Measurements from ENCODE around the gene PTPRF. TPM values are rescaled to one million over a fixed set of nuclear protein-coding genes. Genes with fewer than 3 reads are reported as not detected.

Gene PTPRF
- total and polyA plus RNA-seq, 8 donors: 123 to 279 (median 195) TPM

DNA sequence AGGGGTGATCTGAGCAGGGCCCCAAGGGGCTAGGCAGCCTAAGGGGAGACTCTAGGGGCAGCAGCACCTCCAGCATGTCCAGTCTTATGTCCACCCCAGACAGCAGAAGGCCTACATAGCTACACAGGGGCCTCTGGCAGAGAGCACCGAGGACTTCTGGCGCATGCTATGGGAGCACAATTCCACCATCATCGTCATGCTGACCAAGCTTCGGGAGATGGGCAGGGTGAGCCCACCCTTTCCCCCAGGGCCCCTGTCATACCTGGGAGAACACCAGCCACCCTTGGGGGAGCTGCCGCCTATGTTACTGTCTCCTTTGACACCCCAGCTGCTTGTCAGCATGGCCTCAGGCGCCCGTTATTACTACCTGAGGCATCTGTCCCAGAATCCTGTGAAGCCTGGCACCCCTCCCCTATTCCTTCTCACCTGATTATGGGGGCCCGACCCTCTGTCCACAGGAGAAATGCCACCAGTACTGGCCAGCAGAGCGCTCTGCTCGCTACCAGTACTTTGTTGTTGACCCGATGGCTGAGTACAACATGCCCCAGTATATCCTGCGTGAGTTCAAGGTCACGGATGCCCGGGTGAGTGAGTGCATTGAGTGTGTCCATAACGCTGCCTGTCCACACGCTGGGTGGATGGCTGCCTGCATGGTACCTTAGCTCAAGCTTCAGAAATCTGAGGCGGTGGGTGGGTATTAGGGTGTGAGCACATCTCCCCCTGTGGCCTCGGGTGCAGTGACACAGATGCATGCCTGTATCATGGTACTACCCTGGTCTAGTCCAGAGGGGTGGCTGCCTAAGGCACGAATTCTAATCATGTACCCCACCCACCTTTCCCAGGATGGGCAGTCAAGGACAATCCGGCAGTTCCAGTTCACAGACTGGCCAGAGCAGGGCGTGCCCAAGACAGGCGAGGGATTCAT, 89.6 kb downstream of the PTPRF start:
- H3K4me1 ChIP-seq: no peaks in the 10 kb centered on the region
- intact Hi-C loops (cut with DNase I): no loop called here
- TF ChIP-seq, protein P1, sequence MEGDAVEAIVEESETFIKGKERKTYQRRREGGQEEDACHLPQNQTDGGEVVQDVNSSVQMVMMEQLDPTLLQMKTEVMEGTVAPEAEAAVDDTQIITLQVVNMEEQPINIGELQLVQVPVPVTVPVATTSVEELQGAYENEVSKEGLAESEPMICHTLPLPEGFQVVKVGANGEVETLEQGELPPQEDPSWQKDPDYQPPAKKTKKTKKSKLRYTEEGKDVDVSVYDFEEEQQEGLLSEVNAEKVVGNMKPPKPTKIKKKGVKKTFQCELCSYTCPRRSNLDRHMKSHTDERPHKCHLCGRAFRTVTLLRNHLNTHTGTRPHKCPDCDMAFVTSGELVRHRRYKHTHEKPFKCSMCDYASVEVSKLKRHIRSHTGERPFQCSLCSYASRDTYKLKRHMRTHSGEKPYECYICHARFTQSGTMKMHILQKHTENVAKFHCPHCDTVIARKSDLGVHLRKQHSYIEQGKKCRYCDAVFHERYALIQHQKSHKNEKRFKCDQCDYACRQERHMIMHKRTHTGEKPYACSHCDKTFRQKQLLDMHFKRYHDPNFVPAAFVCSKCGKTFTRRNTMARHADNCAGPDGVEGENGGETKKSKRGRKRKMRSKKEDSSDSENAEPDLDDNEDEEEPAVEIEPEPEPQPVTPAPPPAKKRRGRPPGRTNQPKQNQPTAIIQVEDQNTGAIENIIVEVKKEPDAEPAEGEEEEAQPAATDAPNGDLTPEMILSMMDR (IDR thresholded peaks at IDR 0.05): no peak
- H3K27ac ChIP-seq: no peak overlapping the region
- peak in 1 of 4 donors; percentile 23 for DNase-seq
- no peak for ATAC-seq
- H3K36me3 ChIP-seq: peaks cover 0 to 52% of the 10 kb centered on the region in 2 donors
- H3K9me3 ChIP-seq: no peaks in the 10 kb centered on the region
- H3K27me3 ChIP-seq: no peaks in the 10 kb centered on the region
- no peak overlapping the region for H3K4me3 ChIP-seq

DNA sequence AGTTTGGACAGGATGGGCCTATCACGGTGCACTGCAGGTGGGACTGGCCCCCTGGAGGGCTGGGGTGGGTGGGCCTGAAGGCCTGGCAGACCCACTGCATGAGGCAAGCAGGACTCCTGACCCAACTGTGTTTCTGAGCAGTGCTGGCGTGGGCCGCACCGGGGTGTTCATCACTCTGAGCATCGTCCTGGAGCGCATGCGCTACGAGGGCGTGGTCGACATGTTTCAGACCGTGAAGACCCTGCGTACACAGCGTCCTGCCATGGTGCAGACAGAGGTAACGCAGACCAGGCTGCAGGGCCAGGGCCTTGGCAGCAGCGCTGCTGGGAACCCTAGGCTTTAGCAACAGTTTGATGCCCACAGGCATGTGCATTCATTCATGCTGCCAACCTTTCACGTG, 90.3 kb downstream of the PTPRF start:
- ATAC-seq (no peak), DNase-seq (no peak)
- H3K4me1 ChIP-seq: no peaks in the 10 kb centered on the region
- no peak overlapping the region for H3K4me3 ChIP-seq
- no peaks in the 10 kb centered on the region for H3K9me3 ChIP-seq
- no peak overlapping the region for H3K27ac ChIP-seq
- TF ChIP-seq, protein P1 (IDR thresholded peaks at IDR 0.05): no peak
- H3K27me3 ChIP-seq: no peaks in the 10 kb centered on the region
- intact Hi-C loops (cut with DNase I): no loop called here
- peaks cover 0 to 52% of the 10 kb centered on the region in 2 donors for H3K36me3 ChIP-seq

DNA sequence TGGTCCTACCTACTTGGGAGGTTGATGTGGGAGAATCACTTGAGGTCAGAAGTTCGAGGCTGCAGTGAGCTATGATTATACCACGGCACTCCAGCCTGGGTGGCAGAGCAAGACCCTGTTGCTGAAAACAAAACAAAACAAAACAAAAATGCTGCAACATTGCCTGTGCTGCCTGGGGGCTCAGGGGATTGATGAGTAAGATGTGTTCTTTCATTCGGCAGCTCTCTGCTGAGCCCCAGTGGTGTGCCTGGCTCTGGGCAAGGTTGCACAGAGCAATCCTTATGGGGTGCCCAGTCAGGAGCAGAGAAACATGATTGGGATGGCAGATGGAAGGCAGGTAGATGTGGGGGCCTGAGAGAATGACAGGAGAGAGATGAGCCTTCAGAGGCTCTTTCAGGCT, 90.7 kb downstream of the PTPRF start:
- Histone ChIP-seq H3K4me3 (no peak overlapping the region), H3K9me3 (no peaks in the 10 kb centered on the region), H3K27me3 (no peaks in the 10 kb centered on the region), H3K4me1 (no peaks in the 10 kb centered on the region), H3K27ac (no peak overlapping the region), H3K36me3 (peaks cover 0 to 52% of the 10 kb centered on the region in 2 donors)
- TF ChIP-seq, protein P1 (IDR thresholded peaks at IDR 0.05): no peak
- intact Hi-C loops (cut with DNase I): no loop called here
- ATAC-seq (no peak), DNase-seq (no peak)

DNA sequence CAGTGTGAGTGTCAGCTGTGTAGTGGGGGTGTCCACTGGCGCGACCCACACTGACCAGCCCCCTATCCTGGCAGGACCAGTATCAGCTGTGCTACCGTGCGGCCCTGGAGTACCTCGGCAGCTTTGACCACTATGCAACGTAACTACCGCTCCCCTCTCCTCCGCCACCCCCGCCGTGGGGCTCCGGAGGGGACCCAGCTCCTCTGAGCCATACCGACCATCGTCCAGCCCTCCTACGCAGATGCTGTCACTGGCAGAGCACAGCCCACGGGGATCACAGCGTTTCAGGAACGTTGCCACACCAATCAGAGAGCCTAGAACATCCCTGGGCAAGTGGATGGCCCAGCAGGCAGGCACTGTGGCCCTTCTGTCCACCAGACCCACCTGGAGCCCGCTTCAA, 91.2 kb downstream of the PTPRF start:
- no peaks in the 10 kb centered on the region for H3K27me3 ChIP-seq
- TF ChIP-seq, protein P1 (IDR thresholded peaks at IDR 0.05): no peak
- H3K4me3 ChIP-seq: no peak overlapping the region
- H3K36me3 ChIP-seq: peaks cover 0 to 50% of the 10 kb centered on the region in 2 donors
- intact Hi-C loops (cut with DNase I): no loop called here
- ATAC-seq (no peak), DNase-seq (peak in 1 of 4 donors; percentile 46)
- no peaks in the 10 kb centered on the region for H3K4me1 ChIP-seq
- no peaks in the 10 kb centered on the region for H3K9me3 ChIP-seq
- H3K27ac ChIP-seq: no peak overlapping the region

DNA sequence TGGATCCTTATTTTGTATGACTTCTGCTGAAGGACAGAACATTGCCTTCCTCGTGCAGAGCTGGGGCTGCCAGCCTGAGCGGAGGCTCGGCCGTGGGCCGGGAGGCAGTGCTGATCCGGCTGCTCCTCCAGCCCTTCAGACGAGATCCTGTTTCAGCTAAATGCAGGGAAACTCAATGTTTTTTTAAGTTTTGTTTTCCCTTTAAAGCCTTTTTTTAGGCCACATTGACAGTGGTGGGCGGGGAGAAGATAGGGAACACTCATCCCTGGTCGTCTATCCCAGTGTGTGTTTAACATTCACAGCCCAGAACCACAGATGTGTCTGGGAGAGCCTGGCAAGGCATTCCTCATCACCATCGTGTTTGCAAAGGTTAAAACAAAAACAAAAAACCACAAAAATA, 91.8 kb downstream of the PTPRF start:
- H3K27ac ChIP-seq: no peak overlapping the region
- ATAC-seq (no peak), DNase-seq (peak in 1 of 4 donors; percentile 38)
- peaks cover 0 to 44% of the 10 kb centered on the region in 2 donors for H3K36me3 ChIP-seq
- TF ChIP-seq, protein P1 (IDR thresholded peaks at IDR 0.05): no peak
- H3K4me1 ChIP-seq: no peaks in the 10 kb centered on the region
- intact Hi-C loops (cut with DNase I): no loop called here
- no peak overlapping the region for H3K4me3 ChIP-seq
- H3K9me3 ChIP-seq: no peaks in the 10 kb centered on the region
- no peaks in the 10 kb centered on the region for H3K27me3 ChIP-seq

Measured in left lung (tissue), 10 donors.